HCT116 (cell line): Measurements from ENCODE around the gene GYS1. TPM values are rescaled to one million over a fixed set of nuclear protein-coding genes. Genes with fewer than 3 reads are reported as not detected.

Experiments used
- ATAC-seq: fragments of 200-7000 bp; cut with Tn5 transposase; 2 replicates; pipeline ENCODE4 v1.9.1; 2020; ENCODE audit warnings: mild to moderate bottlenecking, moderate library complexity
- BruUV-seq: library from RNA; stranded (reverse); fragments of 400-500 nt; replicated peaks from 2 replicates; lab custom pipeline; 2021; lab: Mats Ljungman, UMichigan
- CTCF ChIA-PET: fragments of 300-600 bp; sonication (Branson Sonifier 250); formaldehyde crosslinking; loops from one replicate; lab custom pipeline; 2021; ENCODE audit warnings: antibody characterized with exemption; lab: Charles Lee
- POLR2A ChIA-PET: fragments of 300-600, 350-600 bp; sonication (Branson Sonifier 250); formaldehyde crosslinking; loops from one replicate; lab custom pipeline; 2021; ENCODE audit warnings: antibody characterized with exemption; lab: Charles Lee
- RAD21 ChIA-PET, 2 experiments: fragments of 300-600 bp; sonication (Branson Sonifier 250); formaldehyde crosslinking; loops; one replicate each; lab custom pipeline; 2023; ENCODE audit warnings: low total read pairs in 2 of 2; ENCODE audit not compliant: uncharacterized antibody in 2 of 2, unreplicated experiment in 2 of 2, low non-redundant PET in 1 of 2; lab: Charles Lee
- DNase-seq: peaks from one replicate; pipeline ENCODE4 v3.0.0-alpha.2; 2010; ENCODE audit warnings: low read depth, low spot score
- H2AFZ ChIP-seq: fragments of 200-600 bp; shearing (Covaris generic), sonication (generic); 2 replicates; pipeline ENCODE4 v1.6.1; 2017; ENCODE audit warnings: low read depth, mixed run types, mixed read lengths, antibody characterized with exemption, low read length; ENCODE audit not compliant: poor library complexity, severe bottlenecking
- H3K27ac ChIP-seq: 2 replicates; pipeline ENCODE4 v1.5.1; 2012; ENCODE audit warnings: low read depth, low read length
- H3K27me3 ChIP-seq: fragments of 200-600 bp; sonication (generic); 2 replicates; pipeline ENCODE4 v1.6.1; 2016; ENCODE audit warnings: mixed run types, low read length, mixed read lengths; ENCODE audit not compliant: insufficient read depth
- H3K36me3 ChIP-seq, 2 experiments: fragments of 200-500 bp in 1 of 2; fragments of 200-600 bp in 1 of 2; sonication (Bioruptor generic) in 1 of 2; sonication (generic) in 1 of 2; 2 replicates each; pipeline versions ENCODE4 v1.5.1 to v1.6.1; 2014 to 2016; ENCODE audit warnings: low read length in 2 of 2, inconsistent platforms in 1 of 2, mixed read lengths in 1 of 2, mixed run types in 1 of 2; ENCODE audit not compliant: insufficient read depth in 2 of 2, control insufficient read depth in 1 of 2
- H3K4me1 ChIP-seq, 2 experiments: fragments of 200-600 bp in 1 of 2; sonication (generic) in 1 of 2; 2 replicates each; pipeline versions ENCODE4 v1.5.1 to v1.6.1; 2012 to 2017; ENCODE audit warnings: low read length in 2 of 2, inconsistent platforms in 1 of 2, mild to moderate bottlenecking in 1 of 2, mixed read lengths in 1 of 2, mixed run types in 1 of 2, moderate library complexity in 1 of 2; ENCODE audit not compliant: insufficient read depth in 2 of 2, control insufficient read depth in 1 of 2
- H3K4me2 ChIP-seq: fragments of 200-600 bp; sonication (generic); 2 replicates; pipeline ENCODE4 v1.6.1; 2017; ENCODE audit warnings: mixed run types, low read length, mixed read lengths
- H3K4me3 ChIP-seq, 2 experiments: fragments of 200-600 bp in 1 of 2; sonication (generic) in 1 of 2; replicated peaks in 1 of 2; 2 replicates each; pipeline ENCODE4 v1.5.1; 2011 to 2016; ENCODE audit warnings: low read length in 2 of 2, control low read depth in 1 of 2, low read depth in 1 of 2, mild to moderate bottlenecking in 1 of 2, mixed read lengths in 1 of 2, mixed run types in 1 of 2
- H3K79me2 ChIP-seq: fragments of 200-600 bp; sonication (generic); 2 replicates; pipeline ENCODE4 v1.6.1; 2017; ENCODE audit warnings: mild to moderate bottlenecking, mixed run types, low read length, moderate library complexity, mixed read lengths; ENCODE audit not compliant: insufficient read depth
- H3K9ac ChIP-seq: fragments of 200-600 bp; sonication (generic); 2 replicates; pipeline ENCODE4 v1.6.1; 2016; ENCODE audit warnings: low read length, mixed read lengths
- H3K9me2 ChIP-seq: fragments of 200-600 bp; sonication (generic), shearing (Covaris generic); 2 replicates; pipeline ENCODE4 v1.6.1; 2017; ENCODE audit warnings: mixed run types, mild to moderate bottlenecking, moderate library complexity; ENCODE audit not compliant: insufficient read depth
- H3K9me3 ChIP-seq, 2 experiments: fragments of 200-500 bp in 1 of 2; fragments of 200-600 bp in 1 of 2; sonication (Bioruptor generic) in 1 of 2; sonication (generic) in 1 of 2; 2 replicates each; pipeline ENCODE4 v1.6.1; 2014 to 2017; ENCODE audit warnings: low read length in 2 of 2, mixed read lengths in 2 of 2, inconsistent platforms in 1 of 2, low read depth in 1 of 2, mild to moderate bottlenecking in 1 of 2, mixed run types in 1 of 2, moderate library complexity in 1 of 2; ENCODE audit not compliant: control insufficient read depth in 1 of 2, insufficient read depth in 1 of 2
- H4K20me1 ChIP-seq: fragments of 200-600 bp; sonication (generic), shearing (Covaris generic); 2 replicates; pipeline ENCODE4 v1.6.1; 2017; ENCODE audit warnings: mixed run types, mild to moderate bottlenecking, moderate library complexity; ENCODE audit not compliant: insufficient read depth
- CBX3 ChIP-seq: IDR thresholded peaks from 2 replicates; pipeline ENCODE4 v1.6.1; 2012; ENCODE audit warnings: low read depth
- ELF1 ChIP-seq: IDR thresholded peaks from 2 replicates; pipeline ENCODE4 v1.6.1; 2012; ENCODE audit warnings: low read depth, borderline replicate concordance
- JUND ChIP-seq: IDR thresholded peaks from 2 replicates; pipeline ENCODE4 v1.6.1; 2012
- POLR2AphosphoS5 ChIP-seq: IDR thresholded peaks from 2 replicates; pipeline ENCODE4 v1.6.1; 2011; ENCODE audit warnings: mild to moderate bottlenecking, low read depth, low read length, moderate library complexity
- RAD21 ChIP-seq: IDR thresholded peaks from 2 replicates; pipeline ENCODE4 v1.6.1; 2012; ENCODE audit warnings: low read depth, mild to moderate bottlenecking
- TCF7L2 ChIP-seq: IDR thresholded peaks from 2 replicates; pipeline ENCODE4 v1.7.0; 2011; ENCODE audit warnings: borderline replicate concordance, inconsistent platforms; ENCODE audit not compliant: insufficient read depth, insufficient read length; ENCODE audit errors: extremely low read depth
- intact Hi-C: fragments of 100-400 bp; cut with micrococcal nuclease; formaldehyde crosslinking; loops from 2 replicates; pipeline ENCODE4 v1.10.0; 2022
- total RNA-seq: library from RNA; stranded (reverse); gene quantifications from one replicate; pipeline ENCODE4 v1.2.1, GENCODE V29; 2021; ENCODE audit not compliant: unreplicated experiment
- TF ChIP-seq, protein P1 (sequence below), 3 experiments: fragments of 200-600 bp in 1 of 3; sonication (generic) in 1 of 3; IDR thresholded peaks in 2 of 3; conservative IDR thresholded peaks in 1 of 3; 2 replicates each; pipeline ENCODE4 v1.5.1; 2012 to 2017; ENCODE audit warnings: low read depth in 2 of 3, low read length in 2 of 3, antibody characterized with exemption in 1 of 3, borderline replicate concordance in 1 of 3, control low read depth in 1 of 3, mild to moderate bottlenecking in 1 of 3, mixed read lengths in 1 of 3, mixed run types in 1 of 3, moderate library complexity in 1 of 3; ENCODE audit not compliant: insufficient read depth in 1 of 3
- TF ChIP-seq, protein P2 (sequence below): IDR thresholded peaks from 2 replicates; pipeline ENCODE4 v1.6.1; 2012

The GYS1 gene
- total RNA-seq, 1 experiment from 2014 or later, result 50.7 TPM

DNA sequence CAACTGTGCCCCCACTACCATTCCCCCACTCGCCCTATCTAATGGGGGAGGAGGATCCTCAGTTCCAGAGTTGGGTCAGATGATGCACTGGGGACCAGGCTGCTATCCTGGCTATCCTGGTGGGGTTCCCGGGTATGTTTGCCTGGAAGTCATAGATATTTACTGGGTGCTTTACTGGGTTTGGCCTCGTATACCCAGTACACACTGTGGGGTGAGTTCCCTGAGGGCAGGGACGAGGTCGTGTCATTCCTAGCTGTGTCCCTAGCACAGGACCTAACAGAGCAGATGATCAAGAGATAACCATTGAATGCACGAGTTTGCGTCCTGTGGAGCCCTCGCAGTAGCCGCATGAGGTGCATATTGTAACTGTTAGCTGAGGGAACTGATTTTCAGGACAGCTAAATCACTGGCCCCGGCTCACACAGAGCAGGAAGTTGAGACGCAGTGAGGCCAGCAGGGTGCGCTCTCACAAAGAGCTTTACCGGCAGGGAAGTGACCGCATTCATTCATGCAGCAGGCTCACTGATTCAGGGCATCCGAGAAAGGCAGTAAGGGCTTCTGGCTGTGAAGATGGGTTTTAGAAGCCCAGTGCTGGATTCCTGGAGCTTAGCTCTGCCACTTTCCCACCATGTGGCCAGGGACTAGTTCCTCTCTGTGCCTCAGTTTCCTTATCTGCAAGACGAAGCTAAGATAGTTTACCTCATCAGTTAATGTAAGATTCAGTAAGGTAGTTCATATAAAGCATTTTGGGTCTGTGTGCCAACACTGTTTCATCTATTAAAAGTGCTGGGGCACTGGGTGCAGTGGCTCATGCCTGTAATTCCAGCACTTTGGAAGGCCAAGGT is 6.6 kb upstream of the GYS1 start:
- ChIA-PET RAD21 (no interaction called here), POLR2A (no interaction called here), CTCF (interaction anchor here (0.6 to 2.3 kb wide), 15 partner anchors 10 to 208 kb away, joined by 3 to 19 read pairs (median 4); partner anchors contain the start of genes CGB7 and NTF4)
- H2AFZ ChIP-seq, result no peak overlapping the region
- peak; percentile 75 for ATAC-seq
- H3K27me3 ChIP-seq, result no peaks in the 10 kb centered on the region
- peaks cover 14% of the 10 kb centered on the region; the same call in 1 of the 2 replicates for H4K20me1 ChIP-seq
- H3K4me2 ChIP-seq, result no peak overlapping the region
- peaks cover 20 to 40% of the 10 kb centered on the region in 2 experiments; a peak in 3 of 4 replicates for H3K36me3 ChIP-seq
- no peak overlapping the region for H3K9ac ChIP-seq
- no peaks in the 10 kb centered on the region for H3K9me3 ChIP-seq
- peaks cover 81% of the 10 kb centered on the region for H3K79me2 ChIP-seq
- intact Hi-C loops, result loop anchor here (2.0 to 5.0 kb wide), 2 partner anchors 209 to 223 kb away; no protein-coding TSS in a partner anchor
- no peak overlapping the region for H3K27ac ChIP-seq
- DNase-seq, result no peak
- no peak overlapping the region for H3K4me3 ChIP-seq
- TF ChIP-seq, protein P1, sequence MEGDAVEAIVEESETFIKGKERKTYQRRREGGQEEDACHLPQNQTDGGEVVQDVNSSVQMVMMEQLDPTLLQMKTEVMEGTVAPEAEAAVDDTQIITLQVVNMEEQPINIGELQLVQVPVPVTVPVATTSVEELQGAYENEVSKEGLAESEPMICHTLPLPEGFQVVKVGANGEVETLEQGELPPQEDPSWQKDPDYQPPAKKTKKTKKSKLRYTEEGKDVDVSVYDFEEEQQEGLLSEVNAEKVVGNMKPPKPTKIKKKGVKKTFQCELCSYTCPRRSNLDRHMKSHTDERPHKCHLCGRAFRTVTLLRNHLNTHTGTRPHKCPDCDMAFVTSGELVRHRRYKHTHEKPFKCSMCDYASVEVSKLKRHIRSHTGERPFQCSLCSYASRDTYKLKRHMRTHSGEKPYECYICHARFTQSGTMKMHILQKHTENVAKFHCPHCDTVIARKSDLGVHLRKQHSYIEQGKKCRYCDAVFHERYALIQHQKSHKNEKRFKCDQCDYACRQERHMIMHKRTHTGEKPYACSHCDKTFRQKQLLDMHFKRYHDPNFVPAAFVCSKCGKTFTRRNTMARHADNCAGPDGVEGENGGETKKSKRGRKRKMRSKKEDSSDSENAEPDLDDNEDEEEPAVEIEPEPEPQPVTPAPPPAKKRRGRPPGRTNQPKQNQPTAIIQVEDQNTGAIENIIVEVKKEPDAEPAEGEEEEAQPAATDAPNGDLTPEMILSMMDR (IDR thresholded peaks at IDR 0.05 in 2 of 3, conservative IDR thresholded peaks at IDR 0.05 in 1 of 3; ENCODE audit: borderline replicate concordance in 1 of 3, insufficient read depth in 1 of 3, low read depth in 2 of 3, low read length in 2 of 3), result peak; percentile 48 to 79 (median 78); a peak in 5 of 6 replicates
- no peak for TF ChIP-seq CBX3
- no peak for TF ChIP-seq ELF1
- no peak for TF ChIP-seq POLR2AphosphoS5
- TF ChIP-seq TCF7L2, result peak; percentile 75
- peak; percentile 58 for TF ChIP-seq RAD21
- TF ChIP-seq JUND, result no peak
- TF ChIP-seq, protein P2, sequence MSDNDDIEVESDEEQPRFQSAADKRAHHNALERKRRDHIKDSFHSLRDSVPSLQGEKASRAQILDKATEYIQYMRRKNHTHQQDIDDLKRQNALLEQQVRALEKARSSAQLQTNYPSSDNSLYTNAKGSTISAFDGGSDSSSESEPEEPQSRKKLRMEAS, result no peak
- TF ChIP-seq, all 23 proteins: peak for 3
- BruUV-seq, result no TSS peak
- H3K9me2 ChIP-seq, result no peaks in the 10 kb centered on the region
- peaks cover 9 to 22% of the 10 kb centered on the region in 2 experiments for H3K4me1 ChIP-seq
